Muscle of leg (tissue), 16 donors: ENCODE data around the gene AHSA1. TPM values are rescaled to one million over a fixed set of nuclear protein-coding genes. Genes with fewer than 3 reads are reported as not detected.
"Not testable (repeated sequence)": the region's sequence is repeated elsewhere in the genome, so short reads cannot be mapped to it uniquely, and the experiment has no call there.

ENCODE experiments used
- DNase-seq: peaks from one replicate; pipeline ENCODE4 v3.0.0; 2013
- H3K27ac ChIP-seq: one replicate; pipeline ENCODE4 v1.5.1; 2013; ENCODE audit warnings: mild to moderate bottlenecking, low read length, control low read depth
- H3K27me3 ChIP-seq: one replicate; pipeline ENCODE4 v1.6.1; 2013; ENCODE audit warnings: low read length; ENCODE audit not compliant: control insufficient read depth, insufficient read depth
- H3K36me3 ChIP-seq: one replicate; pipeline ENCODE4 v1.6.1; 2013; ENCODE audit warnings: low read length; ENCODE audit not compliant: control insufficient read depth, insufficient read depth
- H3K4me1 ChIP-seq: one replicate; pipeline ENCODE4 v1.6.1; 2013; ENCODE audit warnings: low read length; ENCODE audit not compliant: control insufficient read depth, insufficient read depth
- H3K4me3 ChIP-seq: one replicate; pipeline ENCODE4 v1.5.1; 2013; ENCODE audit warnings: low read length, control low read depth
- H3K9me3 ChIP-seq: replicated peaks from 2 replicates; pipeline ENCODE4 v1.6.1; 2013; ENCODE audit warnings: low read depth, low read length; ENCODE audit not compliant: control insufficient read depth
- WGBS: methylation state at CpG from one replicate; pipeline ENCODE4 v1.1.5; 2013; ENCODE audit warnings: missing lambda C conversion rate; ENCODE audit not compliant: insufficient coverage; 5-methylcytosine and 5-hydroxymethylcytosine counted together
- long read RNA-seq, 11 donors: transcript quantifications; one replicate each; lab custom pipeline, GENCODE V29; 2026
- polyA plus RNA-seq, 8 donors: library from polyadenylated mRNA; unstranded; fragments of 120-200 nt; gene quantifications; one replicate each; pipeline versions ENCODE4 v1.2.1 to v1.2.3, GENCODE V29; 2013; ENCODE audit warnings: inconsistent platforms in 1 of 8, low replicate concordance in 1 of 8; ENCODE audit not compliant: insufficient read length in 8 of 8, insufficient read depth in 1 of 8
- total RNA-seq: library from RNA; stranded (reverse); fragments of 120-200 nt; gene quantifications from one replicate; pipeline ENCODE4 v1.2.4, GENCODE V29; 2013

AHSA1 gene
- total RNA-seq = 95.0 TPM
- 100 to 1,000 TPM; 101 to 133 (median 115) TPM for polyA plus RNA-seq
- long read RNA-seq, donor 1, transcript AHSA1-201 (9 exons, 1,402 nt) = major isoform, 12 of 16 reads
- long read RNA-seq, donor 1, partial matches to known transcripts = 0 of 16 reads
- long read RNA-seq, donor 1, other reads (novel, unspliced or antisense) = 0 of 16 reads
- long read RNA-seq, donor 2, partial matches to known transcripts = 0 of 1 reads
- long read RNA-seq, donor 2, other reads (novel, unspliced or antisense) = 0 of 1 reads
- long read RNA-seq, donor 3, transcript AHSA1-201 (9 exons, 1,402 nt) = major isoform, 28 of 40 reads
- long read RNA-seq, donor 3, transcript AHSA1-207 (5 exons, 561 nt) = minor isoform, 6 of 40 reads
- long read RNA-seq, donor 3, partial matches to known transcripts = 0 of 40 reads
- long read RNA-seq, donor 3, other reads (novel, unspliced or antisense) = 0 of 40 reads
- long read RNA-seq, donor 4, transcript AHSA1-201 (9 exons, 1,402 nt) = major isoform, 9 of 11 reads
- long read RNA-seq, donor 4, partial matches to known transcripts = 0 of 11 reads
- long read RNA-seq, donor 4, other reads (novel, unspliced or antisense) = 0 of 11 reads
- long read RNA-seq, donor 5, transcript AHSA1-207 (5 exons, 561 nt) = minor isoform, 6 of 81 reads
- long read RNA-seq, donor 5, transcript AHSA1-201 (9 exons, 1,402 nt) = major isoform, 67 of 81 reads
- long read RNA-seq, donor 5, partial matches to known transcripts = 0 of 81 reads
- long read RNA-seq, donor 5, other reads (novel, unspliced or antisense) = 0 of 81 reads
- long read RNA-seq, donor 6, transcript AHSA1-201 (9 exons, 1,402 nt) = major isoform, 48 of 57 reads
- long read RNA-seq, donor 6, transcript AHSA1-208 (2 exons, 832 nt) = minor isoform, 5 of 57 reads
- long read RNA-seq, donor 6, partial matches to known transcripts = 0 of 57 reads
- long read RNA-seq, donor 6, other reads (novel, unspliced or antisense) = 0 of 57 reads
- long read RNA-seq, donor 7, transcript AHSA1-201 (9 exons, 1,402 nt) = major isoform, 21 of 31 reads
- long read RNA-seq, donor 7, partial matches to known transcripts = 5 of 31 reads
- long read RNA-seq, donor 7, other reads (novel, unspliced or antisense) = 0 of 31 reads
- long read RNA-seq, donor 8, transcript AHSA1-201 (9 exons, 1,402 nt) = major isoform, 20 of 23 reads
- long read RNA-seq, donor 8, partial matches to known transcripts = 0 of 23 reads
- long read RNA-seq, donor 8, other reads (novel, unspliced or antisense) = 0 of 23 reads
- long read RNA-seq, donor 9, transcript AHSA1-201 (9 exons, 1,402 nt) = major isoform, 15 of 19 reads
- long read RNA-seq, donor 9, partial matches to known transcripts = 0 of 19 reads
- long read RNA-seq, donor 9, other reads (novel, unspliced or antisense) = 0 of 19 reads
- long read RNA-seq, donor 10, transcript AHSA1-201 (9 exons, 1,402 nt) = major isoform, 30 of 38 reads
- long read RNA-seq, donor 10, partial matches to known transcripts = 0 of 38 reads
- long read RNA-seq, donor 10, other reads (novel, unspliced or antisense) = 0 of 38 reads
- long read RNA-seq, donor 11, transcript AHSA1-201 (9 exons, 1,402 nt) = major isoform, 8 of 26 reads
- long read RNA-seq, donor 11, partial matches to known transcripts = 13 of 26 reads
- long read RNA-seq, donor 11, other reads (novel, unspliced or antisense) = 0 of 26 reads

- Histone ChIP-seq H3K4me1 (peaks cover 8% of the 10 kb centered on the region), H3K27me3 (no peaks in the 10 kb centered on the region), H3K9me3 (no peaks in the 10 kb centered on the region), H3K27ac (peak within 1 kb of the TSS; percentile 97), H3K4me3 (peak within 1 kb of the TSS; percentile 94), H3K36me3 (peaks cover 35% of the 10 kb centered on the region)
- WGBS = under 1% methylated on average over 43 of the region's 50 CpGs
- peak; percentile 100 for DNase-seq
These were observed at the start of gene AHSA1, which contains the start of gene VIPAS39 for GRCh38 chr14:77457522-77458248. TSS of gene AHSA1 (plus strand) at chr14:77458093. CDS start at chr14:77458190, 97 bp downstream. TSS of gene VIPAS39 (minus strand) at chr14:77457601. CDS start at chr14:77454102, 3,499 bp downstream.

GRCh38 chr14:77409131-77409533 lies 48.8 kb upstream of the AHSA1 start:
- WGBS = 43% methylated on average over 1 of the region's 3 CpGs
- H3K9me3 ChIP-seq = no peaks in the 10 kb centered on the region
- H3K27me3 ChIP-seq = no peaks in the 10 kb centered on the region
- DNase-seq = no peak
- no peak overlapping the region for H3K4me3 ChIP-seq
- no peaks in the 10 kb centered on the region for H3K4me1 ChIP-seq
- no peaks in the 10 kb centered on the region for H3K36me3 ChIP-seq
- H3K27ac ChIP-seq = no peak overlapping the region

GRCh38 chr14:77415403-77416030 lies 42.4 kb upstream of the AHSA1 start:
- not testable (repeated sequence) for H3K36me3 ChIP-seq, H3K4me3 ChIP-seq, H3K27ac ChIP-seq, DNase-seq, H3K27me3 ChIP-seq, H3K4me1 ChIP-seq
- peaks cover 15% of the 10 kb centered on the region for H3K9me3 ChIP-seq
- WGBS = no CpG with 5 or more reads among the region's 10 CpGs

GRCh38 chr14:77416098-77416497 lies 41.8 kb upstream of the AHSA1 start:
- not testable (repeated sequence) for H3K4me1 ChIP-seq, DNase-seq, H3K27me3 ChIP-seq, H3K4me3 ChIP-seq, H3K36me3 ChIP-seq, H3K27ac ChIP-seq
- WGBS = no CpG with 5 or more reads among the region's 3 CpGs
- H3K9me3 ChIP-seq = peaks cover 17% of the 10 kb centered on the region

- peaks cover 17% of the 10 kb centered on the region for H3K9me3 ChIP-seq
- H3K4me3 ChIP-seq = no peak overlapping the region
- H3K36me3 ChIP-seq = peaks cover 8% of the 10 kb centered on the region
- no peak for DNase-seq
- WGBS = no CpG with 5 or more reads among the region's 8 CpGs
- no peaks in the 10 kb centered on the region for H3K27me3 ChIP-seq
- H3K4me1 ChIP-seq = no peaks in the 10 kb centered on the region
- no peak overlapping the region for H3K27ac ChIP-seq
These were observed 41.1 kb upstream of the AHSA1 start for GRCh38 chr14:77416836-77417235.

- no peak overlapping the region for H3K4me3 ChIP-seq
- peaks cover 41% of the 10 kb centered on the region for H3K36me3 ChIP-seq
- WGBS = no CpG with 5 or more reads among the region's 2 CpGs
- no peaks in the 10 kb centered on the region for H3K27me3 ChIP-seq
- H3K9me3 ChIP-seq = peaks cover 17% of the 10 kb centered on the region
- no peaks in the 10 kb centered on the region for H3K4me1 ChIP-seq
- DNase-seq = no peak
- H3K27ac ChIP-seq = no peak overlapping the region
These were observed 36.7 kb upstream of the AHSA1 start for GRCh38 chr14:77421201-77421600.

GRCh38 chr14:77423423-77423822 lies 34.5 kb upstream of the AHSA1 start, which contains the start of gene NOXRED1:
TSS of gene NOXRED1 (minus strand) at chr14:77423523. CDS start at chr14:77422889, 634 bp downstream.
- H3K4me3 ChIP-seq = no peak within 1 kb of the TSS
- H3K4me1 ChIP-seq = no peaks in the 10 kb centered on the region
- 100% methylated on average over 1 of the region's 1 CpG for WGBS
- no peak within 1 kb of the TSS for H3K27ac ChIP-seq
- DNase-seq = no peak
- H3K36me3 ChIP-seq = peaks cover 62% of the 10 kb centered on the region
- H3K9me3 ChIP-seq = peaks cover 14% of the 10 kb centered on the region
- no peaks in the 10 kb centered on the region for H3K27me3 ChIP-seq

GRCh38 chr14:77424862-77425261 lies 33.0 kb upstream of the AHSA1 start:
- no peak overlapping the region for H3K4me3 ChIP-seq
- H3K27me3 ChIP-seq = no peaks in the 10 kb centered on the region
- peaks cover 7% of the 10 kb centered on the region for H3K9me3 ChIP-seq
- peaks cover 75% of the 10 kb centered on the region for H3K36me3 ChIP-seq
- WGBS = 83% methylated on average over 2 of the region's 3 CpGs
- no peaks in the 10 kb centered on the region for H3K4me1 ChIP-seq
- H3K27ac ChIP-seq = no peak overlapping the region
- DNase-seq = no peak
